DMS153 (cell line): ENCODE data around the gene LUZP4.
"Not testable (repeated sequence)": the region's sequence is repeated elsewhere in the genome, so short reads cannot be mapped to it uniquely, and the experiment has no call there.

Experiments used
- DNase-seq: peaks from one replicate; lab custom pipeline; 2025; lab: John Stamatoyannopoulos, UW

Gene LUZP4, protein sequence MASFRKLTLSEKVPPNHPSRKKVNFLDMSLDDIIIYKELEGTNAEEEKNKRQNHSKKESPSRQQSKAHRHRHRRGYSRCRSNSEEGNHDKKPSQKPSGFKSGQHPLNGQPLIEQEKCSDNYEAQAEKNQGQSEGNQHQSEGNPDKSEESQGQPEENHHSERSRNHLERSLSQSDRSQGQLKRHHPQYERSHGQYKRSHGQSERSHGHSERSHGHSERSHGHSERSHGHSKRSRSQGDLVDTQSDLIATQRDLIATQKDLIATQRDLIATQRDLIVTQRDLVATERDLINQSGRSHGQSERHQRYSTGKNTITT

DNA sequence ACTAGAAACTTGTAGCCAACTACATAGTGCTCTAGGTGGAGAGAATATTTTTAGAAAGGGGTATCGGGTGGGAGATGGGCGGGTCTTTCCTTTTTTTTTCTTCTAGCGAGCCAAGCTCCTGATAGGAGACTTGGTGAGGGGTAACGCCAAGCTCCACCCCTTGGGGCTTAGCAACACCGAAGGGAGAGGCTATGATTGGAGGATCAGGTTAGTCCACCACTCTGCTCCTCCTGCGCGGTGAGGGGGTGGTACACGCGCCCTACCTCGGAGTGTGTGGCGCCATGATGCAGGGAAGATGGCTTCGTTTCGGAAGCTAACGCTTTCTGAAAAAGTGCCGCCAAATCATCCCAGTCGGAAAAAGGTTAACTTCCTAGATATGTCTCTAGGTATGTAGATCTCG, at the start of gene LUZP4:
TSS of gene LUZP4 (plus strand) at position 251 of the 400 bp plus-strand sequence. CDS start at position 296, 45 bp downstream.
- no peak for DNase-seq

DNA sequence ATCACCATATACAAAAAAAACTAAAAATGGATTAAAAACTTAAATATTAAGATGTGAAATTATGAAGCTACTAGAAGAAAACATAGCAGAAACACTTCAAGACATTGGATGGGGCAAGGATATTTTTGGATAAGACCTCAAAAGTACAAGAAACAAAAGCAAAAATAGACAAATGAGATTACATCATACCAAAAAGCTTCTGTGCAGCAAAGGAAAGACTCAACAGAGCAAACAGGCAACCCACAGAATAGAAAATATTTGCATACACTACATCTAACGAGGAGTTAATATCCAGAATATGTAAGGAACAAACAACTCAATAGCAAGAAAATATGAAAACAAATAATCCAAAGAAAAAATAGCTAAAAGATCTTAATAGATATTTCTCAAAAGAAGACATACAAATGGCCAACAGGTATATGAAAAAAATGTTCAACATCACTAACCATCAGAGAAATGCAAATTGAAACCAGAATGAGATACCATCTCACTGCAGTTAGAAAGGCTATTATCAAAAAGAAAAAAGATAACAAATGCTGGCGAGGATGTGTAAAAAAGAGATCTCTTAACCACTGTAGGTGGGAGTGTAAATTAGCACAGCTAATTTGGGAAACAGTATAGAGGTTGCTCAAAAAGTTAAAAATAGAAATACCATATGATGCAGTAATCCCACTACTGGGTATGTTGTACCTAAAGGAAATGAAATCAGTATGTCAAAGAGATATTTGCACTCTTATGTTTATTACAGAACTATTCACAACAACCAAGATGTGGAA, 37.9 kb upstream of the LUZP4 start:
- DNase-seq = no peak

DNA sequence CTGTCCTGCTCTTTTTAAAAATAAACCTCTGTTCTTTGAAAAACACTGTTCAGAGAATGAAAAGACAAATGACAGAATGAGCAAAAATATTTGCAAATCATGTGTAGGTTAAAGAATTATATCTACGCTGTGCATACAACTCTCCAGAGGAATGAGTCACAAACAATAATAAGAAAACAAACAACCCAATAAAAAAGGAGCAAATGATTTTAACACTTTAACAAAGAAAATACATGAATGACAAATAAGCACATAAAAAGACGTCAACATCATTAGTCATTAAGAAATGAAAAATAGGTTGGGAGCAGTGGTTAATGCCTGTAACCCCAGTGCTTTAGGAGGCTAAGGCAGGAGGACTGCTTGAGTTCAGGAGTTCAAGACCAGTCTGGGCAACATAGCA, 34.5 kb upstream of the LUZP4 start:
- DNase-seq = no peak

DNA sequence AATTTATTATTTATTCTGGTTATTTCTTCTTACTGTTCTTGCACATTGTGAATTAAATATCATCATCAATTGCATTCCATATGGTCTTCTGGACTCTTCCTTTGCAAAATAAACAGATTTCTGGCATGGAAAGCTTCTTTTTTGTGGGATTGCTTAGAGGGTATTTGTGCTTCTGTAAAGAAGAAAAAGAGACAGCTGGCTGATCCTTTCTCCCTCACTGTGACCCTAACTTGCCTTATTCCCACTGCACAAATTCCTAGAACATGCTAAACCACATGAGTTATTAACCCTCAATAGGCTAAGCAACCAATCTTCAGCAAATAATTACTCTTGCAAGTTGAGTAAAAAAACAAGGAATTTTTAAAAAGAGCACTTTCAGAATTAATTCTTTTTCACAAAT, 31.8 kb upstream of the LUZP4 start:
- DNase-seq = no peak

DNA sequence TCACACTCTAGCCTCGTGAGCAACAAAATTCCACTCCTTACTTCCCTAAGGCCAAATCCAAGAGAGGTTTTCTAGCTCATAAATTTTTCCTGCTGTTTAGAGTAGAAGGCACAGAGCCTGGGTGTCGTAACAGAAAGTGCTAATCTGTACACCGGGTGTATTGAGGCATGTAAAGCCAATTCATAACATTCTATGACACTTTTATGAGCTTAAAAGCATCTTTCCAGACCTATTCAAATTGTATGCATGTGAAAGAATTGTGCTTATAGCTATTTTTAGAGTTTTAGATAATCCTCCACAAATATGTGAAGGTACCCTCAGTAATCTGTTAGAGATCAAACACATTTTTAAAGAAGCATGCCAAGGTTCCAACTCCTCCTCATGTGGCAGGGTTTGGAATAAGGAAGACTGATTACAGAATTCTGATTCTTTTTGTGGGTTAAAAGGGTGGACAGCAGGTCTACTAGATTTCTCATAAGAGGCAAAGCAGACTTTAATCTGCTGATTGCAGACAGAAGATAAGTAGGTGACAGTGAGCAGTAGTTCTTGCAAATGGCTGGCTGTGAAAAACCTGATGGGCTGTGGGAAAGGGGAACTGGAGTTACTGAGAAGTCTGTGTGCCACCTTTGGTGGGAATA, 30.2 kb upstream of the LUZP4 start:
- DNase-seq = no peak

DNA sequence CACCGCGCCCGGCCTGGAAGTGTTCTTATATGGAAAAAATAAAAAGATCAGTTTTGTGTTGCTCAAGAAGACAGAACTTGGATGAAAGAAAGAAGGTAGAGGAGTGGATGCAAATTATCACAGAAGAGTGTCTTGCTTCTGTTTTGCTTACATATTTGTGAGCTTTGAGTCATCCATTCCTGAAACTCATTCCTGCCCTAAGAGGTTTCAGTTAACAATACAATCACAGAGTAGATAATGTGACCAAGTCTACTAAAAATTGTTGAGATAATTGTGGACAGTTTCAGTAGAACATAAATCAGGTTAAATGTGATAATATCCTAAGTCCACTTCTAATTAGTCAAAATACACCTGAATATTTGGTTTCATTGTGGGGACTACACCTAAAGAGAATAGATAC, 29.2 kb upstream of the LUZP4 start:
- no peak for DNase-seq

DNA sequence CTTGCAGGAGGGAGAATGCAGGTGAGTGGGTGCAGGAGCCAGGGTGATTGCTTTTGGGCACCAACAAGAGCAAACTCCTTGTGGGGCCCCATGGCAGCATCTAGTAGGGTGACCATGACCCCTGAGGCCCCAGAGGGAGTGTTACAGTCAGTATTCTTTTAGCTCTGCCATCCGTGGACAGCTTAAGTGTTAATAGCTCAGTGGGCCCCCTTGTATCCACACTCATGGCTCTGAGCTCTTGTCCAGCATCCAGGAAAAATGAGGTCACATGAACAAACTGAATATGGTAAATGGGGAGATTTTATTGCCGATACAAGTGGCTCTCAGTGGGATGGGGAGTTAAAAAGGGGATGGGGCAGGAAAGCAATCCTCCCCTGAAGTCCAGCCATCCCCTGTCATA, 28.4 kb upstream of the LUZP4 start:
- no peak for DNase-seq

DNA sequence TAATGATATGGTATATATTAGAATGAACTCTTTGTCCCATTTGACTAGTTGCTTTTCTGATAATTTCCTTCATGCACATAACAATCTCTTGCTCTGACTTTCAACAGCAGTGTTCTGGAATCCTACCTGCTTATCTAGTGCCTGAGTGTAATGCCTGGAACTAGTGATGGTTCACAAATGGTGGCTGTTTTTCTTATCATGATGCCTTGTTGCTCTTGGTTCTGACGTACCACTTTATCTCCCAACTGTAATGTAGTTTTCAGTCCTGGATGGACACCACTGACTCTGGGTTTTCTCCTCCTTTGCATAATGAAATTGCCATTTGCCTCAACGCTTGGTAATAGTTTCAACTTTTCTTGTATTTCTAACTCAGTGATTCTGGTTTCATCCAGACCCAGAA, 25.5 kb upstream of the LUZP4 start:
- no peak for DNase-seq

DNA sequence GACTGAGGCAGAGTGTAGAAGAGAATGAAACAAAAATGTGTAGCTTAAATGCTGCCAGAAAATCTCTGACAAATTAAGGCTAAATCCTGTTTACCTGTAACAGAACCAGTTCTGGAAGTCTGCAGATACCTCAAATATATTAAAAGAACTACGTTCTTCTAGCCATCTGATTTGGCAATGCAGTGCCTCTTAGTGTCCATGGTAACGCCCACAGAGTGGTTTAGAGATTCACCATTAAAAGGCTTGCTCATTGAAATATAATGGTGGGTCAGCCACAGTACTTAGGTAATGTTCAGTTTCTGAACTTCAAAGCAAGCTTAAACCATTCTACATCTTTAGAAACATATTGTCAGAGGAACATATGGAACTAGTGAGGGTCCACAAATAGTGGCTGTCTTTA, 23.2 kb upstream of the LUZP4 start:
- DNase-seq = no peak

DNA sequence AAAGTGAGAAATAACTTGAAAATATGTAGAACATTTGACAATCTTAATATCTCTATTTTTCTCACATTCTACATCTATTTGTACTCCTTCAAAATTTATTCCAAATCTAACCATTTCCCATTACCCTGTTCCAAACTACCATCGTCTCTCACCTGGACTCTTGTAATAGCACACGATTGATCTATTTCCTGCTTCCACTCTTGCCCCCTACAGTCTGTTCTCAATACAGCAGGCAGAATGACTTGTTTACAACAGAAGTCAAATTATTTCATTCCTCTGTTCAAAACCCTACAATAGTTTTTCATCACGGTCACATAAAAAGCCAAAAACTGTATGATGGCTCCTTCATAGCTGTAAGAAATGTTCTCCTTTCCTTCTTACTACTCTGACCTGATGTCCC, 21.1 kb upstream of the LUZP4 start:
- DNase-seq = no peak

DNA sequence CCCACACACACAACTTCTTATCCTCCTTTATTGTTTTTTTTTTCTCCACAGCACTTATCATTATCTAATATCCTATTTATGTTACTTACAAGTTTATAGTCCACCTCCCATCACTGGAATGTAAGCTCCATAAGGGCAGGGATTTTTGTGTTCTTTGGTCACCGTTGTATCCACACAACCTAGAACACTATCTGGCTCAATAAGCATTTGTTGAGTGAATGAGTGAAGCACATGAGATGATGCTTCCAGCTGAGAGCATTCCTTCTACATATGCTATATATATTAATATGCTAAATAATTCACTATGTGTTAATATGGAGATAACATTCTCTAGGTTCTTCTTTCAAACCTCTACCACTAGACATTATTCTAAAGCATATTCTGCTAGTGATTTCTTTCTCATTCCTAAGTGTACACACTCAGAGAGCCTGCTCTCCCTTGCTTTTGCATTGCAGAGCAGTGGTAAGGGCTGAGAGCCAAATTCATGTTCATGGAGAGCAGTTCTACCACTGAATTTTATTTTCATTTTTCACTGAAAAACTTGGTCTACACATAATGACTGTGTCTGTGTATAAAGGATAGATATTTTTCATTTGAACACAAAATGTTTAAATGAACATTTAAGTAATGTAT, 20.3 kb upstream of the LUZP4 start:
- DNase-seq = no peak

DNA sequence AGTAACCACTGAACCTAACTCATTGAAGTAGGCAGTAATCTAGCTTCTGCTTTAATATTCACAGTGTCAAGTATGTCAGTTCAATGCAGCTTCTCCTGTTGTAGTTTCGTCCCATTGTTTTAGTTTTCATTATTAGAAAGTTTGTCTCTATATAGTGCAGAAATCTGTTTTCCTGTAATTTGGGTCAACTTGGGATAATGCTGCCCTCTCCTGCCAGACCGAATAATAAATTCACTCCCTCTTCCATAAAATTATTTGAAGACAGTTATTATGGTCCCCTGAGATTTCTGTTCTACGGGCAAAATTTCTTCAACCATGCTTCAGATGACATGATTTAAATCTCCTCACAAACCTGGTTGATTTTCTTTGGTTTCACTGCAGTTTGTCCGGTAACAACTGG, 4.6 kb upstream of the LUZP4 start:
- DNase-seq = no peak

DNA sequence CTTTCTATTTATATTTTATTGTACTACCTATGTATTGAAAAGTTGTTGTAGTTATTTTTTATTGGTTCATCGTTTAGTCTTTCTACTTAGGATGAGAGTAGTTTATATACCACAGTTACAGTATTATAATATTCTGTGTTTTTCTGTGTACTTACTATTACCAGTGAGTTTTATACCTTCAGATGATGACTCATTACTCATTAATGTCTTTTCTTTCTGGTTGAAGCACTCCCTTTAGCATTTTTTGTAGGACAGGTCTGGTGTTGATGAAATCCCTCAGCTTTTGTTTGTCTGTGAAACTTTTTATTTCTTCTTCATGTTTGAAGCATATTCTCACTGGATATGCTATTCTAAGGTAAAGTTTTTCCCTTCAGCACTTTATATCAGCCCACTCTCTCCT, 7.7 kb downstream of the LUZP4 start:
- no peak for DNase-seq

DNA sequence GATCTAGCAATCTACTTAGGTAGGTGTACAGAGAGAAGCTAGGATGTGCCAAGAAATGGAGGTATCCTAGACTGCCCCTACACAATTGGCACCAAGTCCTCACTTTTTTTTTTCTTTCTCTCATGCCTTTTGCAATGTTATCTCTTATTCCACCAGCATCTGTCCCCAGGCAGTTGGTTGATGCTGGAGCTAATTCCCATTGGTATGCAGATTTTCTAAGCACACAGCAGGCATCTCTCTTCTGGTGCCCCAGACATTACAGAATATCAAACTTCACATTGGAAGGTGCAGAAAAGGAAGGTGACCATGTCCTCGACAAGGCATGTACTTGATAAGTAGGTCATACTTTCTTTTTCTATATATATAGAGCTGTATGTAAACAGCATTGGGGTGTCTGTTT, 21.6 kb downstream of the LUZP4 start:
- no peak for DNase-seq

DNA sequence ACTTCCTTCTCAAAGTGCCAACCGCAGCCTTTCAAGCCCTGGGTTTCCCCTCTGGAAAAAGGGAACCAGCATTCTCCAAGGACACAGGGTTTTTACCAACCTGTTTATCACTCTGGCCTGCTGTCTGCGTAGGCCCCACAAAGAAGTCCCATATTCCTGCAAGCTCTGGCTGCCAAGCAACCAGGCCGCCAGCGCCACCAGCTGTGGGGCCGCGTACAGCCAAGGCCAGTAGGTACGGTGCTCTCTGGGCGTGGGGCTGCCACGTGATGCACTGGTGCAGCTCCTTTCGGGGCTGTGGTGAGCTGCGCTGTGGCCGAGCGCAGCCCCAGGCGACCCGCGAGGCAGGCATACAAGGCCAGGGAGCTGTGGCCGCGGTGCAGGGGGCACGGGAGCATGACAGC, 22.1 kb downstream of the LUZP4 start:
- no peak for DNase-seq

DNA sequence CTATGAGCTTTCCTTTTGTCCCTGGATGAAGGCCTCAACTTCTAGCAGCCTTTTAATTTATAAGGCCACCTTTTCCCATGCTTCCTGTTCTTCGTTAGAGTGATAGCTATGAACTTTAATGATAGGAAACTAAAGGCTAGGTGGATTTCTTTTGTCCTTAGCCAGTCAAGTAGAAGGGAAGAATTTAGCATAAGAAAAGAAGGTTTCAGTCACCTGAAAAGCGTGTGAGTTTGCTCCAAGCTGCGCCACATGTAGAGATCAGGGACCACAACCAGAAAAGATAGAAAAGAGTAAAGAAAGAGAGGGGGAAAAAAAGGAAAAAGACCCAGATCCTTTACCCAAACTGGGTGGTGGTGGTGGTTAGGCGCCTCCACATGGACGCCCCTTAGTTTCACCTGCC, 28.6 kb downstream of the LUZP4 start:
- DNase-seq = no peak

DNA sequence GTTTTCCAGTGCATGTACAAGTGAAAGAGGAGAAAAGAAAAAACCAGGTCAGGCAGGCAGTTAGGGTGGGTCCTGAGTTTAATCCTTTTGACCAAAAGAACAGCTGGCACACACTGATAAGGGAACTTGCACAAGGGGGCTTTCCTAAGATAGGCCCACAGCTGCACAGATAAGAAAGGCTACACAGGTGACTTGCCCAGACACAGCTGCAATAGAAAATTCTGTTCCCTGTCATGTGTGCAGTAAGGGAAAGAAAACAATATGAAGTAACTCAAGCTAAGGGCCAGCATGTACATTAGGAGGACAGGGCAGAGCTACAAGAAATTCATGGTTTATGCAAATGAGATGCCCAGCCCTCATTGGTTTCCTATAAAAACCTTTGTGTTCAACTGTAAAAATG, 32.9 kb downstream of the LUZP4 start:
- no peak for DNase-seq

DNA sequence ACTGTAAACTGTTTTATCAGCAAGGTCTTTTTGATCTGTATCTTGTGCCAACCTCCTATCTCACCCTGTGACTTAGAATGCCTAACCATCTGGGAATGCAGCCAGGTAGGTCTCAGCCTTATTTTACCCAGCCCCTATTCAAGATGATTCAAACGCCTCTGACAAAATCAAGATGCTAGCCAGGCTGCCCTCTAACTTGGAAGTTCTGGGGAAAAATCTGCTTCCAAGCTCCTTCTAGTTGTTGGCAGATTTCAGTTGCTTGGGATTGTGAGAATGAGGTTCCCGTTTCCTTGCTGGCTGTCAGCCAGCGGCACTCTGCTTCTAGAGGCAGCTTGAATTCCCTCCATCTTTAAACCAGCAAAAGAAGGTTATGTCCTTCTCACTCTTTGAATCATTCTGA, 34.7 kb downstream of the LUZP4 start:
- no peak for DNase-seq

DNA sequence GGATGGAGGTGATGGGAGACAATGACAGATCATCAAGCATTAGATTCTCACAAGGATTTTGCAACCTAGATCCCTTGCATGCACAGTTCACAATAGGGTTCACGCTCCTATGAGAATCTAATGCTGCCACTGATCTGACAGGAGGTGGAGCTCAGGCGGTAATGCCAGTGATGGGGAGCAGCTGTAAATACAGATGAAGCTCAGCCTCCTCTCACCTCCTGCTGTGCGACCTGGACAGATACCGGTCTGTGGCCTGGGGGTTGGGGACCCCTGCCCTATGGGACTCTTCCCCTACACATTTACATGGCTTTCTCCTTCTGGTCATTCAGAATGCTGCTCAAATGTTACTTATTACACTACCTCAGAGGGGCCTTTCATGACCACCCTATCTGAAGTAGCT, 39.8 kb downstream of the LUZP4 start:
- DNase-seq = not testable (repeated sequence)

DNA sequence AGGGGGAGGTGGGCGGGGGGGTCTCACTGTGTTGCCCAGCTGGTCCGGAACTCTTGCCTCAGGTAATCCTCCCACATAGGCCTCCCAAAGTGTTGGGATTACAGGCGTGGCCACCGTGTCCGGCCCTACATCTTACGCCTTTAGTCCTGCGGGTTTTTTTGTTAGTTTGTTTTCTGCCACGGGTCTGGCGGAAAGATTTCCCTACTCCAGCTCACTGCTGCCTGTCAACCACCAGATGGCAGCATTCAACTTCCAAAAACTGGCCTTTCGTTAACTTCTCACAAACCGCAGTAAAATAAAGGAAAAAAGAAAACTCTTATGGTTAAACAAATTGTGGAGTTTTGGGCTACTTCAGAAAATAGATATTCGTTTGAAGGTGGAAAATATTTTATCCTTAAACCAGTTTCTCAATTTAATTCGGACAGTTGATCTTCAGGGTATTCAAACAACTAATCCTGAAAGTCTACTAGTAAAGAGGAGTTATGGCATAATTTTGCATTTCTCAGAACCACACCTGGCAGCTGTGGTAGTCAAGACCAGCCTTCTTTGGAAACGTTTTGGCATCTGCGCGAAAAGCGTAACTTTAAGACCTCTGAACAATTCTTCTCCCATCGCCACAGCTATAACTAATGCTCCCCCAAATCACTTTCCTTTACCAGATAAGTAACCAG, 41.1 kb downstream of the LUZP4 start:
- DNase-seq = peak; percentile 9

DNA sequence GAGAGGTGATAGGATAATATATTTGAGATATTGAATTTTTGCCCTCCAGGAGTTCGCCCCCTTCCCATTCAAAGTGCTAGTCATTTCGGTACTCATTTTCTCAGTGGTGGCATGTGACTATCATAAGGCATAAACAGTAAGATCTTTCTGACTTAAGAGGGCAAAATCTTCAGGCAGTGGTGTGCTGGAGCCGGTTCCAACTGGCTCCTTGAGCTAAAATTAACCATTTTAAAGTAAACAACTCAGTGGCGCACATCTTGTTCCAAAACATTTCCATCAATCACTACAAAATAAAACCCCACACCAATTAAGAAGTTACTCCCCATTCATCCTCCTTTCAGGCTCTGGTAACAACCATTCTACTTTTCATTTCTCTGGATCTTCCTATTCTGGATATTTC, 43.3 kb downstream of the LUZP4 start:
- no peak for DNase-seq

DNA sequence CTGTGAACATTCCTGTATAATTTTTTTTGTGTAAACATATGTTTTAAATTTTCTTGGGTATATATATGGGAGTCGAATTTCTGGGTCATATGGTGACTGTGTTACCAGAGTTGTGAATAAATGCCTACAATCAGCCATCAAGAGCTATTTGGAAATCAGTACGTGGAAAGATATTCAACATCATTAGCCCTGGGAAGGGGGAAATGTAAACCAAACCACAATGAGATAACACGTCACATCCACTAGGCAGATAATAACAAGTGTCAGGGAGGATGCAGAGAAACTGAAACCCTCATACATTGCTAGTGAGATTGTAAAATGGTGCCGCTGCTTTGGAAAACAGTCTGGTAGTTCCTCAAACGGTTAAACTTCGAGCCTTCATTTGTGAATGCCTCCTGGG, 43.9 kb downstream of the LUZP4 start:
- no peak for DNase-seq
